WI38 (cell line): ENCODE measurements around the gene GTF2B.
"Not testable (repeated sequence)": the region's sequence is repeated elsewhere in the genome, so short reads cannot be mapped to it uniquely, and the experiment has no call there.

ENCODE experiments used
- H3K4me3 ChIP-seq: 2 replicates; pipeline ENCODE4 v1.5.1; 2011; ENCODE audit warnings: low read depth, mild to moderate bottlenecking, control low read depth, low read length
- TF ChIP-seq, protein P1 (sequence below): IDR thresholded peaks from 2 replicates; pipeline ENCODE4 v1.5.1; 2012; ENCODE audit warnings: low read depth, mild to moderate bottlenecking, control low read depth, low read length

Gene GTF2B

GRCh38 chr1:88891318-88891950 is at the start of gene GTF2B:
TSS of gene GTF2B (minus strand) at chr1:88891567. CDS start at chr1:88891499, 68 bp downstream.
- TF ChIP-seq, protein P1, sequence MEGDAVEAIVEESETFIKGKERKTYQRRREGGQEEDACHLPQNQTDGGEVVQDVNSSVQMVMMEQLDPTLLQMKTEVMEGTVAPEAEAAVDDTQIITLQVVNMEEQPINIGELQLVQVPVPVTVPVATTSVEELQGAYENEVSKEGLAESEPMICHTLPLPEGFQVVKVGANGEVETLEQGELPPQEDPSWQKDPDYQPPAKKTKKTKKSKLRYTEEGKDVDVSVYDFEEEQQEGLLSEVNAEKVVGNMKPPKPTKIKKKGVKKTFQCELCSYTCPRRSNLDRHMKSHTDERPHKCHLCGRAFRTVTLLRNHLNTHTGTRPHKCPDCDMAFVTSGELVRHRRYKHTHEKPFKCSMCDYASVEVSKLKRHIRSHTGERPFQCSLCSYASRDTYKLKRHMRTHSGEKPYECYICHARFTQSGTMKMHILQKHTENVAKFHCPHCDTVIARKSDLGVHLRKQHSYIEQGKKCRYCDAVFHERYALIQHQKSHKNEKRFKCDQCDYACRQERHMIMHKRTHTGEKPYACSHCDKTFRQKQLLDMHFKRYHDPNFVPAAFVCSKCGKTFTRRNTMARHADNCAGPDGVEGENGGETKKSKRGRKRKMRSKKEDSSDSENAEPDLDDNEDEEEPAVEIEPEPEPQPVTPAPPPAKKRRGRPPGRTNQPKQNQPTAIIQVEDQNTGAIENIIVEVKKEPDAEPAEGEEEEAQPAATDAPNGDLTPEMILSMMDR: no peak
- H3K4me3 ChIP-seq: peak within 1 kb of the TSS; percentile 98

- H3K4me3 ChIP-seq: not testable (repeated sequence)
Measured at GRCh38 chr1:88938528-88938927, 47.2 kb upstream of the GTF2B start.

DNA sequence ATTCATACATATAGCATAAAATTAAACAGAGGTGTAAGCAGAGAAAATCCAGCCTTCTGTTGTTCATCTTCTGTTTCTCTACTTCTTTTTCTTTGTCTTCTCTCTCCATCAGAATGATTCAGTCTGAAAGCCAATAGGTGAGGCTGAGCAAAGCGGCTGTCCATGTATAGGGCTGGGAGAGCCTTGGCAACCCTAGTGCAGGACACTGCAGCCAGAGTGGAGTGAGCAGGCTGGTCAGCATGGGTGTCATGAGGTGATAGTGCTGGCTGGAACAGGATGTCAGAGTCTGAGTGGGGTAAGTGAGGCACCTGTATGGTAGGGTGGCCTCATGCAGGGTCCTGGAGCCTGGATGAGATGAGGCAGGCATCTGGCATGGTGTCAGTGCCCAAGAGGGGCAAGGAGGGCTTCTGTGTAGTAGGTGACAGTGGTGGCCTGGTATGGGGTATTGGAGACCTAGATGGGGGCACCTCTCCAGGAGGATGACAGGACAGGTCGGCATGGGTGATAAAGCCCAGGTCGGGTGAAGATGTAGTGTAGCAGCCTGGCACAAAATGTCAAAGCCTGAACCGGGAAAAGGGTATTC is 45.5 kb upstream of the GTF2B start:
- TF ChIP-seq, protein P1: no peak

DNA sequence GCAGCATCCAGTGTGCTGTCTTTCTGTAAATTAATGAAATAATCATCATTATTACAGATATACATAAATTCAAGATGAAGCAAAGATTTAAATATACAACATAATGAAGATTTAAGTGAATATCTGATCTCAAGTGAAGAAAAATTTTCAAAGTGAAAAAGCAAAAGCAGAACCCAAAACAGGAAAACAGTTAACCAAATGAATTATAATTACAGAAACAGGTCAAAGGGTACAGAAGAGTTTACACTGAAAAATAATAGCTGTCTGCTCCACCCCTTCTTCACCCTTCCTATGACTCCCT is 44.8 kb upstream of the GTF2B start:
- no peak overlapping the region for H3K4me3 ChIP-seq
- TF ChIP-seq, protein P1: no peak

More for the DNA sequence above, 45.5 kb upstream of the GTF2B start:
- no peak overlapping the region for H3K4me3 ChIP-seq

DNA sequence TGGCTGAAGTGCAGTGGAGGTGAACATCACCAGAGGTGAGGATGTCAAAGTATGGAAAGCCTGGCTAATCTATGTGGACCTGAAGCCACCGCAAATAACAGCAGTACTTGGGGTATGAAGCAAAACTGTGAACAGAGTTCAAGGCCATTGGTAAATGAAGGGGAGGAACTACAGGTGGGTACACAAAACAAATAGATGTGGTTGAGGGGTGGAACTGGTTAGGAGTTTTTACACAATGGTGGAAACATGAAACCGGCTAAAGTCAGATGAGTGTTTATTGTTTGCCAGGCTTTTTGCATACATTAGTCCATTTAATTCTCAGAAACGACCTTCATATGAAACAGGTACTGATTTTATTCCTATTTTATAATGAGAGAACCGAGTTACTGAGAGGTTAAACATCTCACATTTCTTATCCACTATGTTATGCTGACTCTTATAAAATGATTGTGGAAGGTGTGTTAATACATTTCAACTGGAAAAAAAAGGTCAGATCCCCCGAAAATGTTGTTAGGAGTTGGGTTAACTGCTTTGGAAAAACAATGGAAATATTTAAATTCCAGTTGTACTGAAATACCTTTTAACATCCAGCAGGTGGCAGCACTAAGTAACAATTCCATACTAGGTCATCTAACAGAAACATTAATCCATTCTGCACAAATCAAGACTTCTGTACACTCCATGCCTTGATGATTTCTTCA is 44.3 kb upstream of the GTF2B start:
- no peak overlapping the region for H3K4me3 ChIP-seq
- TF ChIP-seq, protein P1: peak; percentile 33; the same call in 1 of the 2 replicates

DNA sequence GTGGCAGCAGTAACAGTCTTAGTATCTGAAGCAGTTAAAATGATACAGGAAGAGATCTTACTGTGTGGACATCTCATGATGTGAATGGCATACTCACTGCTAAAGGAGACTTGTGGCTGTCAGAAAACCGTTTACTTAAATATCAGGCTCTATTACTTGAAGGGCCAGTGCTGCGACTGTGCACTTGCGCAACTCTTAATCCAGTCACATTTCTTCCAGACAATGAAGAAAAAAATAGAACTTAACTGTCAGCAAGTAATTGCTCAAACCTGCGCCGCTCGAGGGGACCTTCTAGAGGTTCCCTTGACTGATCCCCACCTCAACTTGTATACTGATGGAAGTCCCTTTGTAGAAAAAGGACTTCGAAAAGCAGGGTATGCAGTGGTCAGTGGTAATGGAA is 38.8 kb upstream of the GTF2B start:
- not testable (repeated sequence) for H3K4me3 ChIP-seq

DNA sequence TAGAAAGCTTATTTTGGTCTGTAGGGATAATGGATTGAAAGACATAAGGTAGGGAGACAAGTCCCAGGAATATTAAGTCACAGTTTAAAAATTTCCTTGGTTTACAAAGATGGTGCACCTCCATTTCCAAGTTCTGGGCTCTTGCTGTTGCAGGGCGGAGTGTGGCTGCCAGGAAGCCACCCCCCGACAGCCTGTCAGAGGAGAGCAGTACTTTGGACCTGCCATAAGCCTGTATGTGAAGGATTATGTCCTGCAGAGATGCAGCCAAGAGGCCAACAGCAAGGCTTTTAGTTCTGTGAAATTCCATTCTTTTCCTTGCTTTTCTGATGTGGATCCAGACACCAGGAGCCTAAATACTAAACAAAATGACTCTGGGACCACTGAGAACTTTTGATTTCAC is 31.9 kb upstream of the GTF2B start:
- TF ChIP-seq, protein P1: no peak

DNA sequence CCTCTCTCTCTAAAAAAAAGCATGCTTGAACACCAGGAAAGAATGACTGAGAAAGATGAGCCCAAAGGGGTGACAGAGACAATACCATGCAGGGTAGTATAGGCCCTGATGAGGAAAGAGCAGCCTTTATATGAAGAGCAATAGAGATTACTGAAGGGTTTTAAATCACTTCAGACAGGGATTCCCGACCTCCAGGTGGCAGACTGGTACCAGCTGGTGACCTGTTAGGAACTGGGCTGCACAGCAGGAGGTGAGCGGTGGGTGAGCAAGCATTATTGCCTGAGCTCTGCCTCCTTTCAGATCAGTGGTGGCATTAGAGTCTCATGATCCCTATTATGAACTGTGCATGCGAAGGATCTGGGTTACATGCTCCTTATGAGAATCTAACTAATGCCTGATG is 30.8 kb upstream of the GTF2B start:
- no peak overlapping the region for H3K4me3 ChIP-seq
- TF ChIP-seq, protein P1: no peak

More for the DNA sequence above, 31.9 kb upstream of the GTF2B start:
- H3K4me3 ChIP-seq: no peak overlapping the region
